Testis (tissue), 3 donors: ENCODE data around the gene AKR1C3. TPM values are rescaled to one million over a fixed set of nuclear protein-coding genes. Genes with fewer than 3 reads are reported as not detected.

Source experiments
- DNase-seq: peaks from one replicate; pipeline ENCODE4 v3.0.0-alpha.2; 2019
- H3K27ac ChIP-seq, 2 donors: fragments of 200-600 bp; sonication (generic); one replicate each; pipeline ENCODE4 v1.5.1; 2019
- H3K27me3 ChIP-seq: fragments of 200-600 bp; sonication (generic); one replicate; pipeline ENCODE4 v1.5.1; 2019
- H3K36me3 ChIP-seq: fragments of 200-600 bp; sonication (generic); one replicate; pipeline ENCODE4 v1.5.1; 2017; ENCODE audit warnings: low read depth; ENCODE audit errors: missing control alignments
- H3K4me1 ChIP-seq: fragments of 200-600 bp; sonication (generic); one replicate; pipeline ENCODE4 v1.5.1; 2019
- H3K4me3 ChIP-seq, 2 donors: fragments of 200-600 bp; sonication (generic); one replicate each; pipeline ENCODE4 v1.5.1; 2017 to 2019
- H3K9me3 ChIP-seq: fragments of 200-600 bp; sonication (generic); one replicate; pipeline ENCODE4 v1.5.1; 2017
- CTCF ChIP-seq, 3 experiments: fragments of 450-650 bp in 2 of 3; fragments of 200-600 bp in 1 of 3; sonication (generic) in 1 of 3; IDR thresholded peaks; one replicate each; pipeline ENCODE4 v1.5.1; 2016 to 2019; ENCODE audit warnings: antibody characterized with exemption in 3 of 3, mild to moderate bottlenecking in 2 of 3, moderate library complexity in 1 of 3
- POLR2A ChIP-seq: fragments of 450-650 bp; IDR thresholded peaks from one replicate; pipeline ENCODE4 v1.6.1; 2017; ENCODE audit warnings: antibody characterized with exemption, mild to moderate bottlenecking, moderate library complexity
- WGBS, 2 donors: methylation state at CpG; one replicate each; pipeline ENCODE4 v1.1.5; 2018; 5-methylcytosine and 5-hydroxymethylcytosine counted together
- intact Hi-C: fragments of 100-400 bp; cut with DNase I; formaldehyde crosslinking; loops from one replicate; pipeline ENCODE4 v1.15.1; 2023; ENCODE audit warnings: low total_unique reads
- polyA plus RNA-seq: library from polyadenylated mRNA; stranded (reverse); fragments of 350-450 nt; fragmentation: Illumina TruSeq; extraction: RNeasy Lipid Tissue Mini Kit (QIAGEN cat#74804); gene quantifications from one replicate; pipeline ENCODE4 v1.2.3, GENCODE V29; 2014; ENCODE audit warnings: low read depth, low replicate concordance; ENCODE audit not compliant: insufficient read depth
- total RNA-seq, 2 donors: library from RNA; depleted of rRNA; stranded (reverse); fragments of >200 nt; gene quantifications; one replicate each; pipeline ENCODE4 v1.2.3, GENCODE V29; 2016

AKR1C3 gene
- total and polyA plus RNA-seq, 3 donors from 2014 or later: 15.2 to 21.2 (median 15.6) TPM

GRCh38 chr10:5090551-5090950 is 3.7 kb upstream of the AKR1C3 start:
- Histone ChIP-seq H3K27ac (no peak overlapping the region), H3K36me3 (no peaks in the 10 kb centered on the region), H3K27me3 (no peaks in the 10 kb centered on the region), H3K4me3 (no peak overlapping the region), H3K9me3 (no peaks in the 10 kb centered on the region), H3K4me1 (no peaks in the 10 kb centered on the region)
- DNase-seq: no peak
- TF ChIP-seq POLR2A (no peak), CTCF (IDR thresholded peaks at IDR 0.05) (no peak)
- intact Hi-C loops: loop anchor here (5.0 kb wide), 1 partner anchor 243 kb away; no protein-coding TSS in a partner anchor

DNA sequence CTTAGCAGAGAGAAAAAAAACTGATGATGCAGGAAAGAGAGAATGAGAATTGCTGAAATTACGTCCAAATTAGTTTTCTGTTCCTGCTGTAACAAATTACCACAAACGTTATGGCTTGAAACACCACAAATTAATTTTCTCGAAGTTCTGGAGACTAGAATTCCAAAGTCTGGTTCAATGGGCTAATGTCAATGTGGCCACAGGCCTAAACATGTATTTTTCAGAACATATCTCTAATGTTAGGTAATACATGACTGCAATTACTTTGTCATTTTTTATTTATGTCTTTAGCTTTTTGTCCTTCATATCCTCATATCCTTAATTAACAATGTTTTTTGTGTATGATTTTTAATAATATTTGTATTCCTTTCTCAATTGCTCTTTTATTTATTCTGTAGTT is 3.0 kb upstream of the AKR1C3 start:
- H3K9me3 ChIP-seq: no peaks in the 10 kb centered on the region
- H3K27me3 ChIP-seq: no peaks in the 10 kb centered on the region
- no peak overlapping the region for H3K4me3 ChIP-seq
- H3K4me1 ChIP-seq: no peaks in the 10 kb centered on the region
- no peak for DNase-seq
- no peaks in the 10 kb centered on the region for H3K36me3 ChIP-seq
- TF ChIP-seq POLR2A (no peak), CTCF (IDR thresholded peaks at IDR 0.05) (no peak)
- 91 to 93% methylated on average over 3 of the region's 3 CpGs for WGBS, 2 donors
- no peak overlapping the region for H3K27ac ChIP-seq
- intact Hi-C loops: loop anchor here (5.0 kb wide), 1 partner anchor 244 kb away; no protein-coding TSS in a partner anchor

DNA sequence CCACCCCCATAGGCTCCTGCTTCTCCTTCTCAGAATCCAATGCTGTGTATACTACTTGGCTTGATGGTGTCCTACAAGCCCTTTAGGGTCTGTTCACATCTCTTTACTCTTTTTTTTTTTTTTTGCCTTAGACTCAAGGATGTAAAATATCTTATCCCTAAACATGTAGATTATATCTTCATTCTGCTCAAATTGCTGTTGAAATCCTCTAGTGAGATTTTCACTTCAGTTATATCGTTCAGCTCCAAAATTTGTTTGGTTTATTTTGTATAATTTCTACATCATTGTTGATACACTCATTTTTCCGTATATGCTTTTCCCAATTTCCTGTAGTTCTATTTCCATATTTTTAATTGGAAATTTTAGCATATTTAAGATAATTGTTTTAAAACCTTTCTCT is 1.8 kb upstream of the AKR1C3 start:
- intact Hi-C loops: loop anchor here (5.0 kb wide), 1 partner anchor 245 kb away; no protein-coding TSS in a partner anchor
- H3K27ac ChIP-seq: no peak overlapping the region
- DNase-seq: no peak
- no peaks in the 10 kb centered on the region for H3K9me3 ChIP-seq
- H3K4me3 ChIP-seq: no peak overlapping the region
- TF ChIP-seq CTCF (IDR thresholded peaks at IDR 0.05) (no peak), POLR2A (no peak)
- H3K27me3 ChIP-seq: no peaks in the 10 kb centered on the region
- H3K36me3 ChIP-seq: no peaks in the 10 kb centered on the region
- no peaks in the 10 kb centered on the region for H3K4me1 ChIP-seq
- WGBS, 2 donors: 94 to 100% methylated on average over 2 of the region's 2 CpGs

DNA sequence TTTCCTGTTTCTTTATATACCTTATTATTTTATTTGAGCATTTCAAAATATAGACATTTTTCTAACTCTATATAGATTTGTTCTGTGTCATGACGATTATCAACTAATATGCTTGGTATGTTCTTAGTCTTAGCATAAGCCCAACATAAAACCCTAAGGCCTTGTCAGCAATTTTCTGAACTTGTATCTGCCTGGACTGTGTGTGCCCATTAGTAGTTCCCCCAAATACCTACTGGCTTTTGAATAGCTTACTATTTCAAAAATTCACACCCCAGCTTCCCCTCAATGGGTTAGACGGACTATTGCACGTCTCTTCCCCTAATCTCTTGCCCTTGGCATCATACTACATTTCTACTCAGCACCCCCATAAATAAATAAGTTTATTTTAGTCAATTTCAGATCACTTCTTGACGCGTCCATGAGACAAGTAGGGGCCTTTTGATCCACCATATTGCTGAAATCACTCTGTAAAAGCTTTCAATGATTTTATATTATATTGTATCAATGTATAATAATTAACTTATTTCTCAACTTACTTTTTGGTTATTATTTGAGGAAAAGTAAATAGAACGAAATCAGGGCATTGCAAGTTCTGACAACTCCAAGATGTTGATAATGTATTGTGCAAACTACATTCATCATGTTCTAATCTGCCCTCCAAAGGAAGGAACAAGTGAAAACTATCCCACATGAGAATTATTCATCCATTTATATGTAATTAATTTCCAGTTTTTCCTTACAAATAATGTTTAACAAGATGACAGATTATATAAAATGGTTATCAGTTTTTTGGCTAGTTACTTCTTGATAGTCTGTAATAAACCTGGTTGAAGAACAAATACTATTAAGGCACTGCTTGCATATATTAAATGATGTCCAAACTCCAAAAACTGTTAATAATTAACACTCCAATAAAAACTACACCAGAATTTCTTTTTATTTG is 1.1 kb upstream of the AKR1C3 start:
- Histone ChIP-seq H3K4me1 (no peaks in the 10 kb centered on the region), H3K9me3 (no peaks in the 10 kb centered on the region), H3K4me3 (no peak overlapping the region), H3K27me3 (no peaks in the 10 kb centered on the region), H3K36me3 (no peaks in the 10 kb centered on the region), H3K27ac (no peak overlapping the region)
- no peak for TF ChIP-seq POLR2A
- TF ChIP-seq CTCF (IDR thresholded peaks at IDR 0.05): no peak
- DNase-seq: no peak
- intact Hi-C loops: loop anchor here (5.0 kb wide), 1 partner anchor 246 kb away; no protein-coding TSS in a partner anchor
- 92 to 95% methylated on average over 6 of the region's 6 CpGs for WGBS, 2 donors
